Measurements from ENCODE around the gene BCAS3. TPM values are rescaled to one million over a fixed set of nuclear protein-coding genes. Genes with fewer than 3 reads are reported as not detected.

The BCAS3 gene
- total RNA-seq, 1 experiment from 2014 or later, result 26.3 TPM

GRCh38 chr17:60959011-60959410 is 281.4 kb downstream of the BCAS3 start:
- no peaks in the 10 kb centered on the region for H3K36me3 ChIP-seq (ENCODE audit: control insufficient read depth in 1 of 2, insufficient read depth in 2 of 2, low read length in 2 of 2)
- no peak overlapping the region for H3K27ac ChIP-seq (ENCODE audit: low read depth, low read length)
- H2AFZ ChIP-seq (ENCODE audit: low read depth, low read length, poor library complexity, severe bottlenecking), result no peak overlapping the region
- no peaks in the 10 kb centered on the region for H3K27me3 ChIP-seq (ENCODE audit: insufficient read depth, low read length)
- no peaks in the 10 kb centered on the region for H4K20me1 ChIP-seq (ENCODE audit: insufficient read depth)
- no peak for DNase-seq (ENCODE audit: low read depth, low spot score)
- CTCF ChIA-PET, result no interaction called here
- no peak for ATAC-seq
- no TSS peak for BruUV-seq (replicated peaks)
- no peaks in the 10 kb centered on the region for H3K4me1 ChIP-seq (ENCODE audit: control insufficient read depth in 1 of 2, insufficient read depth in 2 of 2, low read length in 2 of 2)
- intact Hi-C loops (cut with micrococcal nuclease), result no loop called here
- H3K79me2 ChIP-seq (ENCODE audit: insufficient read depth, low read length), result no peaks in the 10 kb centered on the region
- H3K4me3 ChIP-seq (replicated peaks in 1 of 2; ENCODE audit: low read depth in 1 of 2, low read length in 2 of 2), result no peak overlapping the region
- H3K4me2 ChIP-seq (ENCODE audit: low read length), result no peak overlapping the region
- TF ChIP-seq, protein P1, sequence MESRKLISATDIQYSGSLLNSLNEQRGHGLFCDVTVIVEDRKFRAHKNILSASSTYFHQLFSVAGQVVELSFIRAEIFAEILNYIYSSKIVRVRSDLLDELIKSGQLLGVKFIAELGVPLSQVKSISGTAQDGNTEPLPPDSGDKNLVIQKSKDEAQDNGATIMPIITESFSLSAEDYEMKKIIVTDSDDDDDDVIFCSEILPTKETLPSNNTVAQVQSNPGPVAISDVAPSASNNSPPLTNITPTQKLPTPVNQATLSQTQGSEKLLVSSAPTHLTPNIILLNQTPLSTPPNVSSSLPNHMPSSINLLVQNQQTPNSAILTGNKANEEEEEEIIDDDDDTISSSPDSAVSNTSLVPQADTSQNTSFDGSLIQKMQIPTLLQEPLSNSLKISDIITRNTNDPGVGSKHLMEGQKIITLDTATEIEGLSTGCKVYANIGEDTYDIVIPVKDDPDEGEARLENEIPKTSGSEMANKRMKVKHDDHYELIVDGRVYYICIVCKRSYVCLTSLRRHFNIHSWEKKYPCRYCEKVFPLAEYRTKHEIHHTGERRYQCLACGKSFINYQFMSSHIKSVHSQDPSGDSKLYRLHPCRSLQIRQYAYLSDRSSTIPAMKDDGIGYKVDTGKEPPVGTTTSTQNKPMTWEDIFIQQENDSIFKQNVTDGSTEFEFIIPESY (IDR thresholded peaks at IDR 0.05; ENCODE audit: extremely low read depth, insufficient replicate concordance, low read length), result no peak
- TF ChIP-seq EZH2 (IDR thresholded peaks at IDR 0.05), result no peak
- no peak for TF ChIP-seq ATF3 (IDR thresholded peaks at IDR 0.05)
- TF ChIP-seq RAD21 (IDR thresholded peaks at IDR 0.05; ENCODE audit: low read depth), result no peak
- no peak overlapping the region for H3K9ac ChIP-seq (ENCODE audit: low read length)
- POLR2A ChIA-PET, result no interaction called here
- 0 out of 4 replicates have a peak, but pooled peaks cover 0 to 3% of the 10 kb centered on the region in 2 experiments for H3K9me3 ChIP-seq (ENCODE audit: control insufficient read depth in 1 of 2, insufficient read depth in 1 of 2, low read depth in 1 of 2, low read length in 2 of 2)
- no peaks in the 10 kb centered on the region for H3K9me2 ChIP-seq (ENCODE audit: insufficient read depth)
- RAD21 ChIA-PET (ENCODE audit: low non-redundant PET in 1 of 2, low total read pairs in 2 of 2, uncharacterized antibody in 2 of 2, unreplicated experiment in 2 of 2), result no interaction called here

DNA sequence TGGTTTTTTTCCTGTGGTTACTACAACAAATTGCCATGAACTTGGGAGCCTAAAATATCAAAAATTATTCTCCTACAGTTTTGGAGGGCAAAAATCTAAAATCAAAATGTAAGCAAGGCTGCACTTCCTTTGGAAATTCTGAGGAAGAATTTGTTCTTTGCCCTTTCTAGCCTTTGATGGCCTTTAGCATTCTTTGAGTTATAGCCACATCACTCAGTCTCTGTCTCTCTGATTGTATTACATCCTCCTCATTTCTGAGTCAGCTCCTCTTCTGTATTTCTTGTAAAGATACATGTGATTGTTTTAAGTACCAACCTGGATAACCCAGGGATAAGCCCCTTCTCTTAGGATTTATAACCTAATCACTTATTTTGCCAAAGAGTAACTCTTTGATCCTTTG is 282.0 kb downstream of the BCAS3 start:
- ATAC-seq, result no peak
- H3K27me3 ChIP-seq (ENCODE audit: insufficient read depth, low read length), result no peaks in the 10 kb centered on the region
- no peaks in the 10 kb centered on the region for H4K20me1 ChIP-seq (ENCODE audit: insufficient read depth)
- ChIA-PET CTCF (no interaction called here), RAD21 (ENCODE audit: low non-redundant PET in 1 of 2, low total read pairs in 2 of 2, uncharacterized antibody in 2 of 2, unreplicated experiment in 2 of 2) (no interaction called here), POLR2A (no interaction called here)
- no peak overlapping the region for H3K27ac ChIP-seq (ENCODE audit: low read depth, low read length)
- BruUV-seq (replicated peaks), result no TSS peak
- no peak for DNase-seq (ENCODE audit: low read depth, low spot score)
- no peaks in the 10 kb centered on the region for H3K4me1 ChIP-seq (ENCODE audit: control insufficient read depth in 1 of 2, insufficient read depth in 2 of 2, low read length in 2 of 2)
- no peak overlapping the region for H2AFZ ChIP-seq (ENCODE audit: low read depth, low read length, poor library complexity, severe bottlenecking)
- H3K9me2 ChIP-seq (ENCODE audit: insufficient read depth), result no peaks in the 10 kb centered on the region
- intact Hi-C loops (cut with micrococcal nuclease), result no loop called here
- 0 out of 4 replicates have a peak, but pooled peaks cover 0 to 5% of the 10 kb centered on the region in 2 experiments for H3K9me3 ChIP-seq (ENCODE audit: control insufficient read depth in 1 of 2, insufficient read depth in 1 of 2, low read depth in 1 of 2, low read length in 2 of 2)
- no peak overlapping the region for H3K4me2 ChIP-seq (ENCODE audit: low read length)
- no peaks in the 10 kb centered on the region for H3K36me3 ChIP-seq (ENCODE audit: control insufficient read depth in 1 of 2, insufficient read depth in 2 of 2, low read length in 2 of 2)
- no peaks in the 10 kb centered on the region for H3K79me2 ChIP-seq (ENCODE audit: insufficient read depth, low read length)
- H3K9ac ChIP-seq (ENCODE audit: low read length), result no peak overlapping the region
- no peak overlapping the region for H3K4me3 ChIP-seq (replicated peaks in 1 of 2; ENCODE audit: low read depth in 1 of 2, low read length in 2 of 2)
- TF ChIP-seq EZH2 (IDR thresholded peaks at IDR 0.05), result no peak
- TF ChIP-seq EGR1 (IDR thresholded peaks at IDR 0.05; ENCODE audit: low read depth), result no peak
- no peak for TF ChIP-seq EZH2phosphoT487 (IDR thresholded peaks at IDR 0.05; ENCODE audit: borderline replicate concordance)
- TF ChIP-seq POLR2AphosphoS5 (IDR thresholded peaks at IDR 0.05; ENCODE audit: low read depth, low read length), result no peak
- no peak for TF ChIP-seq SP1 (IDR thresholded peaks at IDR 0.05; ENCODE audit: low read depth)
- no peak for TF ChIP-seq CEBPB (IDR thresholded peaks at IDR 0.05; ENCODE audit: low read depth)
- TF ChIP-seq, protein P2, sequence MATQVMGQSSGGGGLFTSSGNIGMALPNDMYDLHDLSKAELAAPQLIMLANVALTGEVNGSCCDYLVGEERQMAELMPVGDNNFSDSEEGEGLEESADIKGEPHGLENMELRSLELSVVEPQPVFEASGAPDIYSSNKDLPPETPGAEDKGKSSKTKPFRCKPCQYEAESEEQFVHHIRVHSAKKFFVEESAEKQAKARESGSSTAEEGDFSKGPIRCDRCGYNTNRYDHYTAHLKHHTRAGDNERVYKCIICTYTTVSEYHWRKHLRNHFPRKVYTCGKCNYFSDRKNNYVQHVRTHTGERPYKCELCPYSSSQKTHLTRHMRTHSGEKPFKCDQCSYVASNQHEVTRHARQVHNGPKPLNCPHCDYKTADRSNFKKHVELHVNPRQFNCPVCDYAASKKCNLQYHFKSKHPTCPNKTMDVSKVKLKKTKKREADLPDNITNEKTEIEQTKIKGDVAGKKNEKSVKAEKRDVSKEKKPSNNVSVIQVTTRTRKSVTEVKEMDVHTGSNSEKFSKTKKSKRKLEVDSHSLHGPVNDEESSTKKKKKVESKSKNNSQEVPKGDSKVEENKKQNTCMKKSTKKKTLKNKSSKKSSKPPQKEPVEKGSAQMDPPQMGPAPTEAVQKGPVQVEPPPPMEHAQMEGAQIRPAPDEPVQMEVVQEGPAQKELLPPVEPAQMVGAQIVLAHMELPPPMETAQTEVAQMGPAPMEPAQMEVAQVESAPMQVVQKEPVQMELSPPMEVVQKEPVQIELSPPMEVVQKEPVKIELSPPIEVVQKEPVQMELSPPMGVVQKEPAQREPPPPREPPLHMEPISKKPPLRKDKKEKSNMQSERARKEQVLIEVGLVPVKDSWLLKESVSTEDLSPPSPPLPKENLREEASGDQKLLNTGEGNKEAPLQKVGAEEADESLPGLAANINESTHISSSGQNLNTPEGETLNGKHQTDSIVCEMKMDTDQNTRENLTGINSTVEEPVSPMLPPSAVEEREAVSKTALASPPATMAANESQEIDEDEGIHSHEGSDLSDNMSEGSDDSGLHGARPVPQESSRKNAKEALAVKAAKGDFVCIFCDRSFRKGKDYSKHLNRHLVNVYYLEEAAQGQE (IDR thresholded peaks at IDR 0.05; ENCODE audit: low read depth), result no peak
- TF ChIP-seq SIN3A (IDR thresholded peaks at IDR 0.05; ENCODE audit: low read depth), result no peak
- TF ChIP-seq, protein P1 (IDR thresholded peaks at IDR 0.05; ENCODE audit: extremely low read depth, insufficient replicate concordance, low read length), result no peak

Measured in HCT116 (cell line).